ENCODE data around the gene YY1. TPM values are rescaled to one million over a fixed set of nuclear protein-coding genes. Genes with fewer than 3 reads are reported as not detected.

Gene YY1
- total and polyA plus RNA-seq, 2 of the 8 experiments (the other 6 are each of a cell fraction or from before 2014, with no cell fraction given) = 26.4 to 106 TPM

DNA sequence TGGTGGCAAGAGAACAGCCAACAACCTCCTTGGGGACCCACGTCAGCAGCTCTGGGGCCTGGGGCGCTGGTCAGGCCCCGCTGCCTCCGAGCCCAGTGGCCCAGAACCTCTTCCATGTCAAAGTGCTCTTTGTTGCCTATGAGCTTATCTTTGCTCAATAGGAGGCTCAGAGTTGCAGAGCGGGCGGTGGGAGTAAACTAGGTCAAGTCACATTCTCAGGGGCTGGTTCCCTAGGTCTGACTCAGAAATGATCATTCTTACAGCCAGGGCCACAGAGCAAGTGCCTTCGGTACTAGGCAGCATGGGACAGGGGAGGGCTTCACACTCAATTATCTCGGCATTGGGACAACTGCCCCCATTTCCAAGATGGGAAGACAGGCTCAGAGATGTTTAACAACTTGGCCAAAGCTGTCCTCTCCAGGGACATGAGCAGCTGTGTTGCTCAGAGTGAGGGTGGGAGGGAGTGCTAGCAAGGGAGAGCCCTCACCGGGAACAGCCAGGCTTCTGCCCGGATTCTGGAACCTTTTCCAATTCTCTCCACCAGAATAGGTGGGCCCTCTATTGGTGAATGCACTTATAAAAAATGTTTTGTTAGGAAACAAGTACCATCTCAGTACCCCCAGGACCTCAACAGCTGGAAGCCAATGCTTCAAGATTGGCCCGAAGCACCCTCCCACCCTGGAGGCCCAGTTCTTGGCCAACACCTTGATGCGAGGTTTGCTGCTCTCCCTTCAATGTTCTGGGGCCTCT lies 55.4 kb downstream of the YY1 start:
- Histone ChIP-seq H2BK15ac (ENCODE audit: low read length) (no peak overlapping the region), H3K27me3 (replicated peaks in 1 of 4; ENCODE audit: control insufficient read depth in 3 of 4, extremely low read depth in 1 of 4, insufficient read depth in 3 of 4, low read length in 3 of 4) (no peaks in the 10 kb centered on the region), H3K14ac (ENCODE audit: insufficient read length) (no peak overlapping the region), H2AK5ac (ENCODE audit: low read depth, low read length) (no peak overlapping the region), H3K36me3 (ENCODE audit: control insufficient read depth in 2 of 4, insufficient read depth in 4 of 4, low read length in 3 of 4) (peaks cover 8 to 56% (median 25%) of the 10 kb centered on the region in 4 experiments; a peak in 7 of 8 replicates), H3K79me2 (ENCODE audit: control insufficient read depth in 1 of 2, insufficient read depth in 2 of 2, low read length in 2 of 2) (peaks cover 0 to 12% of the 10 kb centered on the region in 2 experiments; a peak in 1 of 4 replicates), H4K8ac (ENCODE audit: extremely low read depth, insufficient read depth, low read length) (no peak overlapping the region), H3K23me2 (ENCODE audit: low read depth, low read length) (no peaks in the 10 kb centered on the region), H3K4ac (replicated peaks; ENCODE audit: insufficient read length, low read depth, low read length) (no peak overlapping the region), H4K20me1 (replicated peaks in 1 of 2; ENCODE audit: control insufficient read depth in 1 of 2, insufficient read depth in 2 of 2, low read length in 2 of 2) (peaks cover 22 to 51% of the 10 kb centered on the region in 2 experiments), H3K9ac (replicated peaks in 1 of 4; ENCODE audit: extremely low read depth in 1 of 4, low read depth in 3 of 4, low read length in 3 of 4) (no peak overlapping the region; a peak in 1 of 7 replicates), H2BK5ac (ENCODE audit: low read depth, low read length) (no peak overlapping the region), H2BK120ac (replicated peaks; ENCODE audit: low read depth, low read length) (no peak overlapping the region), H3K18ac (ENCODE audit: extremely low read depth, low read length) (no peak overlapping the region), H3K4me3 (ENCODE audit: extremely low read depth in 1 of 4, insufficient read depth in 2 of 4, low read depth in 3 of 4, low read length in 4 of 4) (no peak overlapping the region), H2BK12ac (ENCODE audit: low read depth, low read length) (no peak overlapping the region), H3K4me2 (ENCODE audit: insufficient read depth in 1 of 2, low read depth in 2 of 2, low read length in 2 of 2) (no peak overlapping the region), H4K5ac (ENCODE audit: insufficient read length, low read depth, low read length) (no peak overlapping the region), H3K4me1 (replicated peaks in 1 of 4; ENCODE audit: control insufficient read depth in 3 of 4, insufficient read depth in 4 of 4, low read length in 3 of 4) (peaks cover 0 to 2% (median 0%) of the 10 kb centered on the region in 4 experiments; a peak in 1 of 7 replicates), H3K79me1 (ENCODE audit: low read depth, low read length) (peaks cover 3% of the 10 kb centered on the region; the same call in 1 of the 2 replicates), H4K91ac (replicated peaks; ENCODE audit: insufficient read length, low read length) (no peak overlapping the region), H3K56ac (replicated peaks; ENCODE audit: insufficient read length, low read depth, low read length) (no peak overlapping the region), H3K27ac (ENCODE audit: low read depth, low read length) (no peak overlapping the region), H2BK20ac (ENCODE audit: low read length) (no peak overlapping the region), H2AFZ (ENCODE audit: low read length) (no peak overlapping the region), H3K9me3 (ENCODE audit: insufficient read depth in 2 of 2, low read depth in 1 of 2, low read length in 1 of 2) (no peaks in the 10 kb centered on the region), H3K23ac (ENCODE audit: insufficient read length) (no peak overlapping the region)
- WGBS, 2 experiments (ENCODE audit: extremely low coverage in 1 of 2, insufficient coverage in 1 of 2, insufficient read length in 1 of 2, insufficient replicate concordance in 2 of 2, low coverage in 1 of 2, low lambda C conversion rate in 2 of 2, missing lambda C conversion rate in 1 of 2) = 92% methylated on average over 12 of the region's 12 CpGs; no CpG with 5 or more reads in 1 of the 2 experiments
- POLR2A ChIA-PET (ENCODE audit: partially characterized antibody) = interaction anchor here (0.6 to 16.0 kb wide), 7 partner anchors 6 to 81 kb away, joined by 3 to 200 read pairs (median 3); partner anchors contain the start of gene SLC25A29
- no peak for DNase-seq (ENCODE audit: low read depth in 1 of 2, low spot score in 2 of 2)
- CTCF ChIA-PET (ENCODE audit: partially characterized antibody) = interaction anchor here (0.7 to 2.6 kb wide), 10 partner anchors 8 to 93 kb away, joined by 3 to 13 read pairs (median 4); no protein-coding TSS in a partner anchor
- no peak for FAIRE-seq
- TF ChIP-seq SP4 (IDR thresholded peaks at IDR 0.05; ENCODE audit: low read length) (no peak), HDAC6 (IDR thresholded peaks at IDR 0.05; ENCODE audit: low read depth, low read length) (no peak), POU5F1 (IDR thresholded peaks at IDR 0.05; ENCODE audit: low read depth, low read length) (no peak), TBP (IDR thresholded peaks at IDR 0.05; ENCODE audit: low read depth, low read length) (no peak), CREB1 (IDR thresholded peaks at IDR 0.05) (no peak), KDM4A (IDR thresholded peaks at IDR 0.05; ENCODE audit: low read depth, low read length, severe bottlenecking) (no peak), YY1 (IDR thresholded peaks at IDR 0.05; ENCODE audit: low read depth, low read length) (no peak), NRF1 (IDR thresholded peaks at IDR 0.05; ENCODE audit: low read depth, low read length) (no peak), SIX5 (IDR thresholded peaks at IDR 0.05; ENCODE audit: low read depth, low read length) (no peak), EZH2 (IDR thresholded peaks at IDR 0.05; ENCODE audit: low read depth, low read length, severe bottlenecking) (no peak), RFX5 (IDR thresholded peaks at IDR 0.05; ENCODE audit: borderline replicate concordance, low read depth, low read length) (no peak), RXRA (IDR thresholded peaks at IDR 0.05; ENCODE audit: insufficient read depth, low read depth, low read length) (no peak), GABPA (IDR thresholded peaks at IDR 0.05; ENCODE audit: borderline replicate concordance, insufficient read depth, low read length) (no peak), TEAD4 (IDR thresholded peaks at IDR 0.05; ENCODE audit: low read depth, low read length) (no peak)
